ENCODE results near the gene C17orf100. TPM values are rescaled to one million over a fixed set of nuclear protein-coding genes. Genes with fewer than 3 reads are reported as not detected.

C17orf100 gene
- total RNA-seq, result 0.18 and 0.43 TPM in 2 replicates

DNA sequence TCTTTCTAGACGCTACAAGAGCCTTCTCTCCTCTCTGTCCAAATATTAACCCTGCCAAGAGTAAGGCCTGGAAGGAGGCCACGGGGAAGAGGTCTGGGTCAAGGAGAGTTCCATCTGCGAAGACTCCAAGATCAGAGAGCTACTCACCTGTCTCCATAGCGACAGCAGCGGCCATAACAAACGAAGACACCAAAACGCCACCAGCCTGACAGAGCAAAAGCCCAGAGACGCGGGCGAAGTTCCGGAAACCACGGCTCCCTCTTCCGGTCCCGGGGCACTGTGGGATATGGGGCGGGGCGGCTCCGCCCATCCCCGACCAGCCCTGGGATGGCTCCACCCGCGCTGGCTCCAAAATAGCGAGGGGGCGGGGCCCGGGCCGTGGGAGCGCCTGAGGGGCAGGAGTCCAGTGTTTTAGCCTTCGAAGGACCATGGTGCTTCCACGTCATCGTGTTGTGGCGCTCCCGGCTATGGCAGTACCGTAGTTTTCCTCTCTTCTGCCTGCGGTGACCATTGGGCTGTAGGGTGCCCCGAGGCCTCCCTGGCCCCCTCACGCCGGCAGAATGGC lies at the start of gene C17orf100, which contains the start of gene MED31:
Gene C17orf100 (plus strand): TSS at position 409 of the 565 bp plus-strand sequence. CDS start 152 bp downstream, at position 561.
Gene MED31 (minus strand): TSS at position 252 of the 565 bp plus-strand sequence. CDS start 77 bp downstream, at position 175.

GRCh38 chr17:6640536-6641246 lies 10.9 kb upstream of the C17orf100 start, which contains the start of the genes KIAA0753 and TXNDC17:
Gene KIAA0753 (minus strand): TSS chr17:6640711. CDS start chr17:6635103, 5,608 bp downstream.
Gene TXNDC17 (plus strand): TSS chr17:6641060. CDS start chr17:6641083, 23 bp downstream.

Other genes starting within 250 kb of the C17orf100 start
- gene AIPL1, start 216.6 kb upstream of the C17orf100 start, total RNA-seq, result not detected in 2 replicates
- 2.7 and 4.3 TPM in 2 replicates for gene PIMREG, start 207.3 kb upstream of the C17orf100 start, total RNA-seq
- gene PITPNM3, start 95.2 kb upstream of the C17orf100 start, total RNA-seq, result 0.14 and 0.28 TPM in 2 replicates
- 8.2 and 11.3 TPM in 2 replicates for gene KIAA0753, start 11.1 kb upstream of the C17orf100 start, total RNA-seq
- 102 and 110 TPM in 2 replicates for gene TXNDC17, start 10.7 kb upstream of the C17orf100 start, total RNA-seq
- gene MED31, start 157 bp upstream of the C17orf100 start, total RNA-seq, result 8.5 and 10.4 TPM in 2 replicates
- not detected in 2 replicates for gene SLC13A5, start 61.6 kb downstream of the C17orf100 start, total RNA-seq
- 20.3 and 40.0 TPM in 2 replicates for gene XAF1, start 104.3 kb downstream of the C17orf100 start, total RNA-seq
- under 0.01 and 0.14 TPM in 2 replicates for gene FBXO39, start 124.5 kb downstream of the C17orf100 start, total RNA-seq
- not detected in 2 replicates for gene TEKT1, start 180.0 kb downstream of the C17orf100 start, total RNA-seq